Activated T-cell treated with anti-CD3 and anti-CD28 coated beads, Interleukin-2, amount 50 U/mL, for 48 hours (primary cell): ENCODE data around the gene RAB6A.
A peak's percentile ranks its signal among the peaks of the same experiment; 100 is the strongest.
"Not testable (repeated sequence)": the region's sequence is repeated elsewhere in the genome, so short reads cannot be mapped to it uniquely, and the experiment has no call there.

Source experiments
- DNase-seq, 2 experiments: peaks; one replicate each; pipeline ENCODE4 v3.0.0-alpha.2; 2020

RAB6A gene

GRCh38 chr11:73760679-73761402, at the start of gene RAB6A:
Gene RAB6A (minus strand): TSS chr11:73761074. CDS start chr11:73760635, 439 bp downstream.
- peak; percentile 98 to 100 for DNase-seq

DNA sequence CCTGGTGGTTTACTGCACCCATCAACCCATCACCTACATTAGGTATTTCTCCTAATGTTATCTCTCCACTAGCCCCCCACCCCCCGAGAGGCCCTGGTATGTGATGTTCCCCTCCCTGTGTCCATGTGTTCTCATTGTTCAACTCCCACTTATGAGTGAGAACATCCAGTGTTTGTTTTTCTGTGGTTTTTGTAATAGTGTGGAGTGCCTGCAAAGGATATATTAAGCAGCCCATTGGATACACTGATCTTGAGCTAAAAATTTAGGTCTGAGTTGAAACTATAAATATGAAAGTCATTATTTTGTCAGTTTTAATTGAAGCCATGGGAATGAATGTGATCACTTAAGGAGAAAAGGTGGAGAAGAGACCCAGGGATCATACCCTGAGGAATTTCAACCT, 49.8 kb upstream of the RAB6A start:
- no peak for DNase-seq

DNA sequence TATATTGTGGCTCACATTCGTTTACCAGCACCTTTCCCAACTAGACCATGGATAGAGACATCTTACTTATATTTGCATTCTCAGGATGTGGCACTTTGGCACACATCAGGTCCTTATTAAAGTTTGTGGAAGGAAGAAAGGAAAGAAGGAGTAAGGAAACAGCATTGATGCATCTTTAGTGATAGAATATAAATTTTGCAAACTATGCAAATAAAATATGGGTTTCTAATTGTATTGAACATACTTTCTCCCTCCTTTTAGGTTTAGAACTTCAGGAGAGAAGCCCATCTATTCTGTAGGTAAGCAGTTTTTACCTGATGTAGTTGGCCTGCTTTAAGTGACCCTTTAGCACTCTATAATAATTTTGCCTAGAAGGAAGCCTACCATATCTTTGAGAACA, 47.2 kb upstream of the RAB6A start:
- no peak for DNase-seq

GRCh38 chr11:73804712-73805111, 43.8 kb upstream of the RAB6A start:
- no peak for DNase-seq

DNA sequence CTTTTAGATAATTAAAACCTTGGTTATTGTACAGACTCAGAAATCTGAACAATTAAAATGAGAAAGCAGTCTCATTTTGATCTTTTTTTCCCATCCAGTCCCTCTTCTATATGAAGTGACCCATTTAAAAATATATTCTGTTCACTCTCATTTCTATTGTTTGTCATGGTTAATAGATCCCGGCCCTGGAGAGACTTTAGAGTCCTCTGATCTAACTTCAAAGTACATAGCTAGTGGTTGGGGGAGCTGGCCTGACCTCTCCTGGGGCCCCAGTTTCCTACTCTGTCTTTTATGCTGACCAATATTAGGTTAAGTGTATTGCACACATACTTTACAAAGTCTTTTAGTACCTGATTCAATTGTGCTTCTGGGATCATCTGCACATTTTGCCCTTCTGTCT, 40.3 kb upstream of the RAB6A start:
- no peak for DNase-seq

- DNase-seq: no peak
Measured at GRCh38 chr11:73800276-73800806, 39.5 kb upstream of the RAB6A start.

GRCh38 chr11:73797457-73797856, 36.6 kb upstream of the RAB6A start:
- DNase-seq: no peak

DNA sequence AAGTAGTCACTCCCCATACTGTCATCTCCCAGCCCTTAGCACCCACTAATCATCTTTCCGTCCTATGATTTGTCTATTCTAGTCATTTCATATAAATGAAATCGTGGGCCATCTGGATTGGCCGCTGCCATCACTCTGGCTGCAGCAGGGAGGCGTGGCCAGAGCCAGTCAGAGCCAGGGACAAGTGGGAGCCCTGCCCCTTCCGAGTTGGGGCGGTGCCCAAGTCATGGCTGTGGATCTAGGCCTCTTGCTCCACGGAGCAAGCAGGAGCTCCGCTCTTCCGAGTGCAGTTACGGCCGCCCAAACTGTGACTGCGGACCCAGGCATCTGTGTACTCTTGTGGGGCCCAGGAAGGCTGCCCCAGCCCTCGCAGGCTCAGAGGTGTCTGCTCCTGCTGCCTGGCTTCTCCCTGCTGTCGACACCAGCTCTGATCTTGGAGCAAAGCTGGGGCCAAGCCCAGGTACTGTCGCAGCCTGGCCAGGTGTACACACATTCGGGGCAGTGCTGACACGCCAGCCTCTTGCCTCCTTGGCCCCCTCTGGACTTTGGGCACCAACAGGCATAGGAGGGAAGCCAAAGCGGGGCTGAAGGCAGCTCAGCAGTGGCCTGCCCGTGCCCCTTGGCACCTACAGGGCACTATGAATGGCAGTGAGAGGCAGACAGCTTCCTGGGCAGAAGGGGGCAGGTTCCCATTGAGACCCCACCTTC, 35.2 kb upstream of the RAB6A start:
- no peak for DNase-seq

- no peak for DNase-seq
Measured at GRCh38 chr11:73792584-73792983, 31.7 kb upstream of the RAB6A start.

DNA sequence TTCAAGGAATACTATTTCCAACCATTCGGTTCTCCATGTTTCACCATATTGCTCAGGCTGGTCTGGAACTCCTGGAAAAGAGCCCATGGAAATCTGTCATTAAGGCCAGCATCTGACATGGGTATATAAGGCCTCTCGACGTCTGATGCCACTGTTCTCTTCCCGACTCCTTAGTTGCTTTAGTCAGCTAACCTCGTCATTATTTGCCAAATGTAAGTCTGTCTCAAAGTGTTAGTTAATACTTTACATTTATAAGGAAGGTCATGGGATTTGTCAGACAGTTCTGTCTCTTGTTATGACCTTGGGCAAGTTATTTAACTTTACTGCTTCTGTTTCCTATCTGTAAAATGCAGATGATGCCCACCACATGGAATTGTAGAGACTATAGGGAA, 28.4 kb upstream of the RAB6A start:
- DNase-seq: no peak

GRCh38 chr11:73787643-73788558, 27.0 kb upstream of the RAB6A start, which contains the start of gene MRPL48:
Gene MRPL48 (plus strand): TSS chr11:73787874. CDS start chr11:73787972, 98 bp downstream.
- peak; percentile 91 to 94 for DNase-seq

GRCh38 chr11:73787051-73787642, 26.3 kb upstream of the RAB6A start:
- DNase-seq: peak; percentile 32 to 40

DNA sequence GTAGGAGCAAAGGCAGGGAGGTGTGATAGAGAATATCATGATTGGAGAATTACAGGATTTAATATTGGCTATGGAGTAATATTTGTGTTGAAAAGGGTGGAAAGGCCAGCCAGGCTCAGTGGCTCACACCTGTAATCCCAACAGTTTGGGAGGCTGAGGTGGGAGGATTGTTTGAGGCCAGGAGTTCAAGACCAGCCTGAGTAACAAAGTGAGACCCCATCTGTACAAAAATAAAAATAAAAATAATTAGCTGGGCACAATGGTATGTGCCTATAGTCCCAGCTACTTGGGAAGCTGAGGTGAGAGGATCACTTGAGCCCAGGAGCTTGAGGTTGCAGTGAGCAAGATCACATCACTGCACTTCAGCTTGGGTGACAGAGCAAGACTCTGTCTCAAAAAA, 24.6 kb upstream of the RAB6A start:
- not testable (repeated sequence) for DNase-seq

GRCh38 chr11:73784734-73785133, 23.9 kb upstream of the RAB6A start:
- DNase-seq: no peak

GRCh38 chr11:73784080-73784634, 23.3 kb upstream of the RAB6A start:
- DNase-seq: no peak

DNA sequence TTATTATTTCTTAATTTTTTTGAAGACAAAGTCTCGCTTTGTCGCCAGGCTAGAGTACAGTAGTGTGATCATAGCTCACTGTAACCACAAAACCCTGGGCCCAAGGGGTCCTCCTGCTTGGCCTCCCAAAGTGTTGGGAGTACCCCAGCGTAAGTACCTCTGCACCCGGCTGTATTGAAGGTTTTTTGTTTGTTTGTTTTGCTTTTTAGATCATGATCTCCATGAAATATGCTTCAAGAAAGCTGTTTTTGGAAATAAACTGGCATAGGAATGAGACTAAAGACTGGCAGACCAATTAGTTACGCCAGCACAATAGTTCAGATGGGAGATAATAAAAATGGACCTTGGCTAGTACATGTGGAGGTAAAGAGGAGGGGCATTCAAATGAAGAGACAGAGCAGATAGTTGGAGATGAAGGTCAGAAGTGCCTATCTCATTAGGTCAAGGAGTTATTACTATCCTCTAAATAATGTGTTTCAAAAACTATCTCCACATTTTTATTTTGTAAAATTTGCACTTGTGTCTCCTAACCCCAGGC, 22.7 kb upstream of the RAB6A start:
- no peak for DNase-seq

DNA sequence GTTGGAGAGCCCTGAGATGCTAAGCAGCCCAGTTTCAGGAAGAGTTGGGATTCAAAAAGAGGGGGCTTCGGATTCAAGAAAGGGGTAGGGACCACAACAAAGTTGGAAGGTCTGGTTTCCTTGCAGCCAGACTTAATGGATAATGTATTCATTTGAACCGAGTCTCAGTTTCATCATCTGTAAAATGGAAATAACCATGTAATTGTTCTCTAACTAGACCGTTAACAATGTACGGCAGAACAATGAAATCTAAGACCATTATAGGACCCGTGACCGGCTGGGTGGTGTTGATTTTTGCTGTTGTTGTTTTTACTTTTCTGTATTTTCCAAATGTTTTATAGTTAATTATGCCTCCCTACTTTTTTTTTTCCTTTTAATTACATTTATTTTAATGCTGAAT, 20.4 kb upstream of the RAB6A start:
- DNase-seq: no peak

GRCh38 chr11:73779084-73779902, 18.4 kb upstream of the RAB6A start:
- DNase-seq: peak; percentile 99

DNA sequence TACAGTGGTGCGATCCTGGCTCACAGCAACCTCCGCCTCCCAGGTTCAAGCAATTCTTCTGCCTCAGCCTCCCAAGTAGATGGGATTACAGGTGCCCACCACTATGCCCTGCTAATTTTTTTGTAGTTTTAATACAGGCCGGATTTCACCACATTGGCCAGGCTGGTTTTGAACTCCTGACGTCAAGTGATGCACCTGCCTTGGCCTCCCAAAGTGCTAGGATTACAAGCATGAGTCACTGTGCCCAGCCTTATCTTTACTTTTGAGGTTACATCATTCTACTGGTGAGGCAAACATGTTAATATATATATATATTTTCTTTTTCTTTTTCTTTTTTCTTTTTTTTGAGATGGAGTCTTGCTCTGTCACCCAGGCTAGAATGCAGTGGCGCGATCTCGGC, 9.9 kb upstream of the RAB6A start:
- DNase-seq: not testable (repeated sequence)

DNA sequence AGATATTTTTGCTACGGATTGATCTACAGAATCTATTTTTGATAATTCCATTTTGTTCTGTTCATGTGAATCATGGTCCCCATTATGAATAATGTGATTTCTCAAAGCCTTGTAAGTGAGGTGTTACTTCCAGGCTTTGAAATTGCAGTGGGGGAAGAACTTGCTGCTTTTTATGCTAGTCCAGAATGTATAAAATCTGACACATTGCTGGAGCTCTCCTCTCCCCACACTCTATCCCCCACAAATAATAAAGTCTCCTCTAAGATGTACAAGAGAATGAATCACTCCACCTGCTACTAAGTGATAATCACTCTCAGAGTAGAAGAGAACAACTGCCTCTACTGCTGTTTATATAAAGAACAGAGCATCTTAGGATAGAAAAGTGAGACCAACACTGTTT, 5.9 kb upstream of the RAB6A start:
- DNase-seq: no peak

- no peak for DNase-seq
Measured at GRCh38 chr11:73762732-73763131, 1.9 kb upstream of the RAB6A start.
